Stimulated activated CD4-positive, alpha-beta T cell treated with anti-CD3 and anti-CD28 coated beads, Interleukin-1b, Interleukin-23, amount 100 ng/mL, for 24 hours (primary cell): ENCODE results near the gene FPGS.
"Not testable (repeated sequence)": the region's sequence is repeated elsewhere in the genome, so short reads cannot be mapped to it uniquely, and the experiment has no call there.

Experiments used
- DNase-seq, 4 experiments: peaks; one replicate each; pipeline ENCODE4 v3.0.0-alpha.2; 2020; ENCODE audit warnings: low read depth in 4 of 4, low spot score in 1 of 4

FPGS gene

DNA sequence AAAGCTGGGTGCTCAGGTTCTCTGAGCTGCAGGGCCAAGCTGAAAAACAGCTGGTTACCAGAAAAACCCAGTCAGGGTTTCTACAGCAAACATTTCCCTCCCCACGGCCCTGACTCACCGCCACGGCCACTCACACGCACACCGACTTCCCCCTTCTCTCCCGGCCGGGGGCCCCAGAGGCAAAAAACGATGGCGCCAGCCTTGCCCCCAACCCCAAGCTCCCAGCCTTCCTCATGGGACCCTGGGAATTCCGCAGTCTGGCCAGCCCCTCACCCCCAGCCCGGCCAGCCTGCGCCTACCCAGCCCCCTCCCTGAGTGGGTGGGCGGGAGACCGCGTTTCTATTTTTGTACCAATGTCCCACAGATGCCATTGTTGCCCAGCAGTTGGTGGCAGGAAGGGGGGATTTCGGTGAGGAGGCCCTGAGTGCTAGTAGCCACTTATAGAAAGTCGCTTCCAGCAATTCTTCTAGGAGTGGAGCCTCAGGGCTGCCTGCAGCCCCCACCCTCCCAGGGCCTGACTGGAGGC is 33.4 kb downstream of the FPGS start:
- no peak for DNase-seq

DNA sequence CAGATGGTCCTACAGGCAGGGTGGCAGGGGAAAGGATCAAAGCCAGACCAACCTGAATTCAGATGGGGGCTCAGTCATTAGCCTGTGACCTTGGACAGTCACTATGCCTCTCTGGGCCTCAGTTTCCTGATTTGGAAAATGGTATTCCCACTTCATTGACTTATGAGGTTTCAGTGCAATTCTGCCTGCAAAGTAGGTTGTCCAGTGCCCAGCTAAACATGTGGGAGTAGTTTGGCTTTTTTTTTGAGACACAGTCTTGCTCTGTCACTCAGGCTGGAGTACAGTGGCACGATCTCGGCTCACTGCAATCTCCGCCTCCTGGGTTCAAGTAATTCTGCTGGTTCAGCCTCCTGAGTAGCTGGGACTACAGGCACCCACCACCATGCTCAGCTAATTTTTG is 33.9 kb downstream of the FPGS start:
- not testable (repeated sequence) for DNase-seq

DNA sequence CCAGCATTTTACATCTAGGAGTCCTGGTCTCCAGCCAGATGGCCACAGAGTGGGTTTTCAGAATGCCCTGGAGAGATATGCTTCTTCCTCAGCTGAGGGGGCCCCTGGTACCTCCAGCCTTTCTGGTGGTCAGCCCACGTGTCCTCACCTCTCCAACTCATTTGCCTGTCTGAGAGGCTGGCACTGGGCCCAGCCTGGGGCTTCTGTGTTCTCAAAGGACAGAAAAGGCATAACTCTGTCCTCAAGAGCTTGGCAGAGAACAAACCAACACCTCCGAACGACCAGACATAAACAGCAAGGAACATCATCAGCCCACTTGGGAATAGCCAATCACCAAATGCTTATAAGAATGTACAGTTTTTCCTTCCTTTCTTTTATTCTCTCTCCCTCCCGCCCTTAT is 34.7 kb downstream of the FPGS start:
- no peak for DNase-seq

DNA sequence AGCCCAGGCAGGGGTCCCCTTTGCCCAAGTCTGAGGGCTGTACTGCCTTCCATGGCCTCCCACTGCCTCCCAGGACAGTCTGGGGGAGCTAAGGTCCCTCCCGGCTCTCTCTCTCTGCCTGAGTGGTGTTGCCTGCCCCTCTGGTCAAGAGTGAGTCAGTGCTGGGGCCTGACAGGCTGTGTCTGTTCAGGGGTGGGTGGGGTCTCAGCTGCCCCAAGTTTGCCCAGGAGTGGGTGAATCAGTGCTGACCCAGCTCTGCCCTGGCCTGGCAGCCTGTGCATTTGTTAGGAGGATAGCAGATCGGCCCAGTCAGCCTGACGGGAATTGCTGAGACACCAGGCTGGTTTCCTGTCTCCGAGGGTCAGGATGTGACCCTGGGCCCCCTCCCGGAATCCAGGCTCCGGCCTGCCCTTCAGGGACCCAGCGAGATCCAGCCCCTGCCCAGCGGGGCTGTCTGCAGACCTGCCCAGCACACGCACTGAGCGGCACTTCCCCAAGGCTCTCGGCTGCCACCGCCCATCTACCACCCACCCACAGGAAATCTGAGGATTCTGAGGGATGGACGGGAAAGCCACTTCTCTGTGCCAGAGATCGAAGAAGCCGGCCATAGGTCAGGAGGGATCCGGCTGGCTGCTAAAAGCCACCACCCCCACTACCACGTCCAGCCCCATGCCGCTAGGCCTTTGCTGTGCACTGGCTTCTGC is 35.8 kb downstream of the FPGS start:
- DNase-seq: no peak

DNA sequence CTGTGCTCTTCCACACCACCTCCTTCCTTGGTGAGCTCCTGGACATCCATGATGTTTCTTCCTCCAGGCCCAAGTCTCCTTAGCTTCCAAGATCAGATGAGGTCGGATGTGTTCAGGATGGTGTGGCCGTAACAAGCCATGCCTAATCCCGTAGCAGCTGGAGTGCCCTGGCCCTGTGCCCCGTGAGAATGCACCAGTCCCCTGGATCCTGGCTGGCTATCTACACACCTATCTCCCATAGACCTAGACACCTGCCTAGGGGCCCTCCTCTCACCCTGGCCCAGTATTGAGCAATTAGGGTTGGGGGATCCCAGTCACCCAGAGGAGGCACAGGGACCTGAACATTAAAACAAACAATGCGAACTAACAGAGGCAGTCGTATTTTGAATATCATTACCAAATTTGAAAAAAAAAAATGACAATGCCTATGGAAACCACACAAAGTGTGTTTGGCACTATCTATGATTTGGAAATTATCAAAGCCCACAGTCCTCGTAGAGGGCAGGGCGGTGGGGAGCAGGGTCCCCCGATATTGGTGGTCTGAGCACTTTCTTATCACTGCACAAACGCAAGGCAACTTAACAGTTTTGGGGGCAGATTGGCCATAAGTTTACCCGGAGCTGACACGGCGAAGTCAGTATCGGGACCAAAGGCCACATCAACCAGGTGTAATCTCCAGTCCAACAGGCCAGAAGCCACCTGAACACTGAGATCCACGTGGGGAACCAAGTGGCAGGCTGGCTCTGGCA is 38.6 kb downstream of the FPGS start:
- DNase-seq: no peak

- DNase-seq: no peak
These were observed 42.2 kb downstream of the FPGS start for GRCh38 chr9:127844821-127845359.

DNA sequence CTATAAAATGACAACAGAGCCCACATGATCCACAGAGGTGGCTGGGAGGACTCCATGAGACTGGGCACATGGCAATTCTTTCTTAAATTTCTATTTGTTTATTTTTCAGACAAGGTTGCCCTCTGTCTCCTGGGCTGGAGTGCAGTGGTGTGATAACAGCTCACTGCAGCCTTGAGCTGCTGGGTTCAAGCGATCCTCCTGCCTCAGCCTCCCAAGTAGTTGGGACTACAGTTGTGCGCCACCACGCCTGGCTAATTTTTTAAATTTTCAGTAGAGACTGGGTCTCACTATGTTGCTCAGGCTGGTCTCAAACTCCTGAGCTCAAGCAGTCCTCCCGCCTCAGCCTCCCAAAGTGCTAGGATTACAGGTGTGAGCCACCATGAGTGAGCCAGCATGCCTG is 42.9 kb downstream of the FPGS start:
- DNase-seq: not testable (repeated sequence)

DNA sequence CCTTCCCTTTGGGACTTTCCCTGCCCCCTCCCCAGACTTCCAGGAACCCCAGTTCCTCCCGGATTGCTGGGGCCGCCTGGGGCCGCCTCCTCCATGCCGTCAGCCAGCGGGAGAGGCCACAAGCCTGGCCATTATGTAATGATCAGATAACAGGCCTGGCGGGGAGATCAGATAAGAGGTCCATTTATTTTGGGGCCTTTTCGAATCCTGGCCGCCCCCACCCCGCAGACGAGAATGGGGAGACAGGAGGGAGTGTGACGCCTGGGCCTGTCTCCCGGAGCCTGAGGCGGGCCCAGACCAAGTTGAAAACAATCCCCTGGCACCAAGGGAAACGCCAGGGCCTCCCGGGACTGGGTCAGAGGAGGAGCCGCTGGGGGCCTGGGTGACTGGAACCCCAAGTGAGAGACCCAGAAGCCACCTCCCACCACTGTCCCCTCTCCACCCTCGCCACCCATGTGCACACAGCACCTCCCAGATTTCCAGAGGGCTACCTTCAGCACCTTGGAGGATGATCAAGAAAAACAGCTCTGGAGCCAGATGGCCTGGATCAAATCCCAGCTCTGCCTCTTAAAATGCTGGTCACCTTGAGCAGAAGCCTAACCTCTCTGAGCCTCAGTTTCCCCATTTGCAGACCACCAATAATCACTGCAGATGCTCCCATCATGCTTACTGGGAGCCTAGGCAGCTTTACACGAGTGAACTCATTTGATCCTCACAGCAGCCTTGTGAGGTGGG is 43.9 kb downstream of the FPGS start:
- no peak for DNase-seq

DNA sequence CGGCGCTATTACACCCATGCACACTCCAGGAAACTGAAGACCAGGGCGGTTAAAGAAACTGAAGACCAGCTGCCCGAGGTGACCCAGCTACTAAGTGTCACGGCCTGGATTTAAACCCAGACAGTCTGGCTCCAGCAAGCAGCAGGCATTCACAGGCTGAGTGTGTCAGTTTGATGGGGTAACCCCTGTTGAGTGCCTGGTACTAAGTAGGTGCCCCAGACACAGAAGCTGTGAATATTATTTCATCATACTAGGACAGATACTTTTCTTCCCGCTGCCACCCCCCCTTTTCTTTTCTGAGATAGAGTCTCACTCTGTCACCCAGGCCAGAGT is 44.5 kb downstream of the FPGS start:
- no peak for DNase-seq

DNA sequence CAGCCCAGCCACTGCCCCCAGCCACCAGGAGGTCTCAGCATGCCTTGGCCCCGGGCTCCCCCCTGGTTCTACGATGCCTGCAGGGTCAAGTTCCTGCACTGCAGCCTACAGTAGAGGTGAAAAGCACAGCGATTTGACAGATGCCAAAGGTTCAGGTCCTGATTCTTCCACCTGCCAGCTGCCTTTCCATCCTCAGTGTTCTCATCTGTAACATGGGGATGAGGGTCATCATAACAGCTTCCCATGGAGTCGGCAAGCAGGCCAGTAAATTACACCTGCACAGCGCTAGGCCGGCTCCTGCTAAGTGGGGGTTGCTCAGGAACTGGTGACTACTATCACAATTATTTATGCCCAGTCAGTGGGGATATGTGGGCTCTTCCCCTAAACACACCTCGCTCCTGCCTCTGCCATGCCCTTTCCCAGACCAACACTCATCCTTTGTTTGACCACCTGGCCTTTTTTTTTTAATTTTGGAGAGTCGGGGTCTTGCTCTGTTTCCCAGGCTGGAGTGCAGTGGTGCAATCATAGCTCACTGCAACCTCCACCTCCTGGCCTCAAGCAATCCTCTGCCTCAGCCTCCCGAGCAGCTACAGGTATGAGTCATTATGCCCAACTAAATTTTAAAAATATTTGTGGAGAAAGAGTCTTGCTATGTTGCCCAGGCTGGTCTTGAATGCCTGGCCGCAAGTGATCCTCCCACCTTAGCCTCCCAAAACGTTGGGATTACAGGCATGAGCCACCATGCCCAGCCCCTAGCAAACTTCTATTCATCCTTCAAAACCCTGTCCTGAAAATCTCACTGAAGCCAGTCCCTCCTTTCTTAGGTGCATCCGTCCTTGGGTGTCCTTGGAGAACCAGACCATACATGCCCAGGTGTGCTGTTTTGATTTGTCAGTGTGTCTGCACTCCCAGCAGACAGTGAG is 45.4 kb downstream of the FPGS start:
- DNase-seq: no peak

GRCh38 chr9:127848756-127849504 is 46.2 kb downstream of the FPGS start:
- DNase-seq: no peak

DNA sequence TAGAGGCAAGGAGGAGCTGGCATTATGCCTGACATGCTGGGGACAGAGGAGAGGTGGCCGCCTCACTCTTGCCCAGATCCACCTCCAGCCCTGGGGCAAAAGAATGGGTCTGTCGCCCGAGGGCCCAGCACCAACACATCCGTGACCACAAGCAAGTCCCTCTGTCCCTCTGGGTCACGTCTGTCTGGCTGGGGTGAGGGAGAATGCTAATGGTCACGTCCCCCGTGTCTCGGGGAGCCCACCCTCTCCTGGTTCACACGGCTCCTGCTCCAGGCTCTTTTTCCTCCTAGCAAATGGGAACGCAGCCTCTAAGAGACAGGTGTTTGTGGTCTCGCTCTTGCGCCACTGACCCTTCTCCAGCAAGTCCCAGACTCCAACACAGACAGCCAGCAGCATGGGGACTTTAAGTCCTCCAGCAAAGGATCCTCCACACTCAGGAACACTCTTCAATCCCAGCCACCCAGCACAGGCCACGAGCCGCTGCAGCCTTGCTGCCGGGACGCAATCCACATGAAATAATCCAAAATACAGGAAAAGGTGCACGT is 47.7 kb downstream of the FPGS start:
- no peak for DNase-seq

- DNase-seq: no peak
These were observed 50.1 kb downstream of the FPGS start for GRCh38 chr9:127852829-127853228.

DNA sequence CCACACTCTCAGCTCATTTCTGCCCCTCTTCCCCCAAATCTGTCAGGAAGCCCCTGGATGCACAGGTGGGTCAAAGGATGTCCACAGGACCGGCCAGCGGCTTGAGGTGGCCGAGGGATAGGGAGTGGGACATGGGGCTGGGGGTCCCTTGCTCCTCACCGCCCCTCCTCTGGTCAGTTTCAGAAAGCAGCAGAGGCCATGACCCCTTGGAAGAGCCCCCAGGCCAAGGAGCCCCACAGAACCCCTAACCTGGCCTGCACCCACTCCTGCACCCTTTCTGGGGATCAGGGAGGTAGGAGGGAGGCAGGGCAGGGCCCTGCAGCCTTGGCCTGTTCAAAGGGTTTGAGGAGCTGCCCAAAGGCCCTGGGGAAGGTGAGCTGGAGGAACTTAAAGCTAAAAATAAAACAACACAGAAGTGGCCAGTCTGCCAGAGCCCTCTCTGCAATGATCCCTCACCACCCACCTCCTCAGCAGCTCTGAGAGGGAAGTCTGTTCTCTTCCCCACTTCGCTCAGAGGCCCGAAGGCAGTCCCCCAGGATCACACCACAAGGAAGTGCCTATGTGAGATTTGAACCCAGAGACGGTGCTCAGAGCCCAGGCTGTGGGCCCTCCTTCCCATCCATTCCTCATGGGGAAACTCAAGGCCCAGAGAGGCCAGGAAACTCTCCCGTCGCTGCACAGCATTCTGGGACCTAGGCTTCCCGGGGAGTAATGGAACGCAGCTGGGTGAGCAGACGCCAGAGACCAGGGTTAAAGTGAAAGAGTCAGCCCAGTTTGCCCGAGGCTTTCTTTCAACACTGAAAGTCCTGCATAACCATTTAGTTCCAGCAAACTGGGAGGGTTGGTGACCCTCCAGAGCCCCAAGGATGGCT is 50.9 kb downstream of the FPGS start:
- no peak for DNase-seq

- no peak for DNase-seq
These were observed 51.6 kb downstream of the FPGS start, which contains the start of gene ENG for GRCh38 chr9:127854184-127854806. Gene ENG, minus strand, starts transcription at chr9:127854658. Its CDS starts 303 bp downstream, at chr9:127854355.

- no peak for DNase-seq
These were observed 52.3 kb downstream of the FPGS start for GRCh38 chr9:127854960-127855359.

DNA sequence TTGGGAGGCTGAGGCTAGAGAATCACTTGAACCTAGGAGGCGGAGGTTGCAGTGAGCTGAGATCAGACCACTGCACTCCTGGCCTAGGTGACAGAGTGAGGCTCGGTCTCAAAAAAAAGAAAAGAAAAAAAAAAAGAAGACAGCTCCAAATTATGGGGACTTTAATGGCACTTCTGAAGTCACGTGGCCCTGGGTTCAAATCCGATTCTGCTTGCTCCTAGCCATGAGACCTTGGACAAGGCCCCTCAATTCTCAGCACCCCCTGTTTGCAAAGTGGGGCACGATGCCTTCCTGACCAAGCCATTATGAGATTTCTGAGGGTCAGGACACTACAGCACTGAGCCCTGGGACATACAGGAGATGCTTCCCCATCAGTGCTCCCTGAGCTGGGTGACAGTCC is 52.8 kb downstream of the FPGS start:
- DNase-seq: no peak

DNA sequence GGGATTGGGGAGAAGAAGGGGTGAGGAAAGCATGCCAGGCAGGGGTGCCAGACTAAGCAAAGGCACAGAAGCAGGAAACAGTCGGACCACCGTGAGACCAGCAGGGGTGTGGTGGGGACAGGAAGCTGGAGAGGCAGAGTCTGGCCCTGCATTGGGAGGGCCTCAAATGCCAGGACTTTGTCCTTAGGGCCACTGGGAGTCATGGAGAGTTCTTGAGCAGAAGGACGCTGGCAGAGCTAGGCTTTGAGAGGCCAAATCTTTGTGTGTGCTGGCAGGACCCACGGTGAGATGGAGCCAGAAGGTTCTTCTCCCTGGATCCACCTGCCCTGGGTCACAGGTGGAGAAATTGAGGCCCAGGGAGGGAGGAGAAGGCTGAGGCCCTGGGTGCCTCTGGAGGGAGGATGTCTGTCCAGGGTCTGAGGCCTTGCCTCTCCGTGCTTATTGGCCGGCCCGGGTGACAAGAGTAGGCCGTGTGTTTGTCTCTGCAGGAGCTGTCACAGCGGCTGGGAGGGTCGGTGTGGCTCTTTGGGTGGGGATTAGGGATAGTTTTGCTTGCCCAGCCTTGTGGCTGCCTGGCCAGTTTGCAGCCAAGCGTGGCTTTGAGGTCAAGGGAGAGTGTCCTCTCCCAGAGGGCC is 53.5 kb downstream of the FPGS start:
- no peak for DNase-seq
